Neural cell (in vitro differentiated cells): ENCODE results near the gene IQCB1. TPM values are rescaled to one million over a fixed set of nuclear protein-coding genes. Genes with fewer than 3 reads are reported as not detected.
"Not testable (repeated sequence)": the region's sequence is repeated elsewhere in the genome, so short reads cannot be mapped to it uniquely, and the experiment has no call there.

Source experiments
- H2AFZ ChIP-seq: fragments of 200-600, 300-800 bp; sonication (generic), shearing (Covaris generic); 2 replicates; pipeline ENCODE4 v1.6.0; 2014; ENCODE audit warnings: low read depth, mild to moderate bottlenecking, antibody characterized with exemption, low read length, moderate library complexity
- H3F3A ChIP-seq: fragments of 200-600 bp; shearing (Covaris generic); 2 replicates; pipeline ENCODE4 v1.6.1; 2016; ENCODE audit warnings: mild to moderate bottlenecking, moderate library complexity, mixed read lengths, antibody characterized with exemption, low read length; ENCODE audit not compliant: insufficient read depth, poor library complexity, severe bottlenecking
- H3K27ac ChIP-seq: fragments of 200-600, 300-800 bp; sonication (generic), shearing (Covaris generic); 2 replicates; pipeline ENCODE4 v1.5.1; 2014; ENCODE audit warnings: mild to moderate bottlenecking, low read length, moderate library complexity
- H3K27me3 ChIP-seq: fragments of 300-800, 200-600 bp; sonication (generic), shearing (Covaris generic); 2 replicates; pipeline ENCODE4 v1.6.0; 2014; ENCODE audit warnings: mild to moderate bottlenecking, low read depth, low read length, moderate library complexity; ENCODE audit not compliant: insufficient read depth
- H3K36me3 ChIP-seq: fragments of 300-800, 200-600 bp; sonication (generic), shearing (Covaris generic); 2 replicates; pipeline ENCODE4 v1.5.1; 2014; ENCODE audit warnings: mild to moderate bottlenecking, antibody characterized with exemption, low read length, moderate library complexity; ENCODE audit not compliant: insufficient read depth
- H3K4me2 ChIP-seq: fragments of 300-800, 200-600 bp; sonication (generic), shearing (Covaris generic); 2 replicates; pipeline ENCODE4 v1.6.0; 2014; ENCODE audit warnings: mild to moderate bottlenecking, low read length
- H3K4me3 ChIP-seq: fragments of 300-800, 200-600 bp; sonication (generic), shearing (Covaris generic); 2 replicates; pipeline ENCODE4 v1.5.1; 2014; ENCODE audit warnings: mild to moderate bottlenecking, low read length, moderate library complexity
- H3K79me2 ChIP-seq: fragments of 200-600 bp; shearing (Covaris generic); replicated peaks from 2 replicates; pipeline ENCODE4 v1.6.0; 2014; ENCODE audit warnings: mild to moderate bottlenecking, low read length, moderate library complexity; ENCODE audit not compliant: insufficient read depth
- H3K9ac ChIP-seq: fragments of 300-800, 200-600 bp; sonication (generic), shearing (Covaris generic); 2 replicates; pipeline ENCODE4 v1.6.1; 2016; ENCODE audit warnings: mild to moderate bottlenecking, low read length, mixed read lengths
- H3K9me2 ChIP-seq: fragments of 200-600 bp; shearing (Covaris generic); 2 replicates; pipeline ENCODE4 v1.6.1; 2016; ENCODE audit warnings: mild to moderate bottlenecking, low read length, mixed read lengths; ENCODE audit not compliant: insufficient read depth
- H3K9me3 ChIP-seq: fragments of 200-600, 300-800 bp; sonication (generic), shearing (Covaris generic); 2 replicates; pipeline ENCODE4 v1.6.1; 2016; ENCODE audit warnings: mild to moderate bottlenecking, mixed run types, low read length, moderate library complexity, mixed read lengths
- H4K20me1 ChIP-seq: fragments of 200-600 bp; shearing (Covaris generic); 2 replicates; pipeline ENCODE4 v1.6.1; 2016; ENCODE audit warnings: mild to moderate bottlenecking, mixed run types; ENCODE audit not compliant: insufficient read depth
- EP300 ChIP-seq: fragments of 450-650 bp; conservative IDR thresholded peaks from 2 replicates; pipeline ENCODE4 v1.6.1; 2014; ENCODE audit warnings: antibody characterized with exemption, mild to moderate bottlenecking, moderate library complexity; ENCODE audit not compliant: poor library complexity, severe bottlenecking
- EZH2 ChIP-seq: fragments of 200-600, 300-800 bp; shearing (Covaris generic), sonication (generic); IDR thresholded peaks from 2 replicates; pipeline ENCODE4 v1.6.1; 2014; ENCODE audit warnings: antibody characterized with exemption, low read length, borderline replicate concordance, mild to moderate bottlenecking; ENCODE audit not compliant: insufficient read depth, poor library complexity, severe bottlenecking
- MXI1 ChIP-seq: fragments of 450-650 bp; conservative IDR thresholded peaks from 2 replicates; pipeline ENCODE4 v1.6.1; 2014; ENCODE audit warnings: antibody characterized with exemption, mild to moderate bottlenecking; ENCODE audit not compliant: poor library complexity, severe bottlenecking
- POLR2AphosphoS5 ChIP-seq: IDR thresholded peaks from 2 replicates; pipeline ENCODE4 v1.6.1; 2012
- RAD21 ChIP-seq: fragments of 450-650 bp; conservative IDR thresholded peaks from 2 replicates; pipeline ENCODE4 v1.6.1; 2014; ENCODE audit warnings: antibody characterized with exemption, mild to moderate bottlenecking, moderate library complexity
- SMC3 ChIP-seq: fragments of 450-650 bp; conservative IDR thresholded peaks from 2 replicates; pipeline ENCODE4 v1.6.1; 2014; ENCODE audit warnings: antibody characterized with exemption, mild to moderate bottlenecking, moderate library complexity; ENCODE audit not compliant: poor library complexity
- TAF1 ChIP-seq: IDR thresholded peaks from 2 replicates; pipeline ENCODE4 v1.6.1; 2012; ENCODE audit warnings: low read depth
- polyA plus RNA-seq: library from polyadenylated mRNA; depleted of rRNA; stranded (reverse); fragments of >200 nt; gene quantifications from 2 replicates; pipeline ENCODE4 v1.2.3, GENCODE V29; 2014
- TF ChIP-seq, protein P1 (sequence below): IDR thresholded peaks from 2 replicates; pipeline ENCODE4 v1.6.1; 2012; ENCODE audit warnings: borderline replicate concordance
- TF ChIP-seq, protein P2 (sequence below): fragments of 450-650 bp; IDR thresholded peaks from 2 replicates; pipeline ENCODE4 v1.5.1; 2014; ENCODE audit warnings: antibody characterized with exemption, mild to moderate bottlenecking, moderate library complexity; ENCODE audit not compliant: poor library complexity, severe bottlenecking

The IQCB1 gene
- polyA plus RNA-seq, 1 donor from 2014 or later: 50.2 TPM

DNA sequence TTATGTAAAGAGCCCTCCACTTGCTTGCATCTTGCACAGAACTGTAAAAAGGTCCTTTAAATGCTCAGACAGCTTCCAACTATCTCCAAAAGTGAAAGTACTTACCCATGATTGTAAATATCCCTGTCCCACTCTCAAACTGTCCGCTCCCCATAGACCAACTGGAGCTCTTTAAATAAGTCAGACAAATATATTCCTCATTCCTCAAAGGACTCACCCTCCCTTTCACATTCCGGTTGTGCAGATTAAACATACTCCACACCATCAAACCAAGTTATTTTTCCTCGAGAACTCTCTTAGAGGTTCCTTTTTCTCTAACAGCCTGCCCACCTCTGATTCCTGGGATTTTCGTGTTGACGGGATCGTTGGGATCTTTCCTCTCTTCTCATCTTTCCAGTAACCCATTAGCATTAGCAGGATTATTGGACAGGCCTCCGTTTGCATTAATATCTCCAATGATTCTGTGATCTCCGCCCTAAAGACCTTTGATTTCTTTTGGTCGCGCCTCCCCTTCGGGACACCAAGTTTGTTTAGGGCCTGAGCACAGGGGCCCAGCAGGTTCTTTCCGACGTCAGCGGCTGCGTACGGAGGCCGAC lies 86.1 kb downstream of the IQCB1 start:
- Histone ChIP-seq H2AFZ (peak overlapping the region; percentile 90), H3K4me2 (peak overlapping the region; percentile 78), H3K9ac (peak overlapping the region; percentile 89), H3K27ac (peak overlapping the region; percentile 91), H3F3A (no peaks in the 10 kb centered on the region), H3K27me3 (no peaks in the 10 kb centered on the region), H3K9me3 (no peaks in the 10 kb centered on the region), H3K4me3 (peak overlapping the region; percentile 80), H4K20me1 (no peaks in the 10 kb centered on the region), H3K36me3 (no peaks in the 10 kb centered on the region), H3K9me2 (no peaks in the 10 kb centered on the region), H3K79me2 (peaks cover 36% of the 10 kb centered on the region)
- TF ChIP-seq EZH2: no peak

DNA sequence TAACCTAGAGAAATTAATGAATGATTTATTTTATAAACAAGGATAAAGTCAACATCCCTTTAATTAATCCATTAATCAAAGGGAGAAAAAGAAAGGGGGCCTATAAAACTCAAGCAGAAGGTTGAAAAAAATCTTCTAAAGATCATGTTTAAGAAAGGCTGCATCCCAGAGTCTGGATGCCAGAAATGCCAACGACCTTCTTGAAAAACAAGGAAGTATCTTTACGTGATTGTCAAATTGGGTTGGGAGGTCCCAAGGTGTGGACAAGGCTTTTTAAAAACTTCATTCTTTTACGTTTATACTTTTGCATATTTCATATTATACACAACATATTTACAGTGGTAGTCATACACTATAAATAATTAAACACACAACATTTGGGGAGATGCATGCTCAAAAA lies 86.9 kb downstream of the IQCB1 start:
- H4K20me1 ChIP-seq: no peaks in the 10 kb centered on the region
- no peaks in the 10 kb centered on the region for H3F3A ChIP-seq
- TF ChIP-seq EP300 (no peak), EZH2 (no peak), POLR2AphosphoS5 (no peak), RAD21 (no peak), TAF1 (no peak), SMC3 (no peak), MXI1 (no peak)
- TF ChIP-seq, protein P1, sequence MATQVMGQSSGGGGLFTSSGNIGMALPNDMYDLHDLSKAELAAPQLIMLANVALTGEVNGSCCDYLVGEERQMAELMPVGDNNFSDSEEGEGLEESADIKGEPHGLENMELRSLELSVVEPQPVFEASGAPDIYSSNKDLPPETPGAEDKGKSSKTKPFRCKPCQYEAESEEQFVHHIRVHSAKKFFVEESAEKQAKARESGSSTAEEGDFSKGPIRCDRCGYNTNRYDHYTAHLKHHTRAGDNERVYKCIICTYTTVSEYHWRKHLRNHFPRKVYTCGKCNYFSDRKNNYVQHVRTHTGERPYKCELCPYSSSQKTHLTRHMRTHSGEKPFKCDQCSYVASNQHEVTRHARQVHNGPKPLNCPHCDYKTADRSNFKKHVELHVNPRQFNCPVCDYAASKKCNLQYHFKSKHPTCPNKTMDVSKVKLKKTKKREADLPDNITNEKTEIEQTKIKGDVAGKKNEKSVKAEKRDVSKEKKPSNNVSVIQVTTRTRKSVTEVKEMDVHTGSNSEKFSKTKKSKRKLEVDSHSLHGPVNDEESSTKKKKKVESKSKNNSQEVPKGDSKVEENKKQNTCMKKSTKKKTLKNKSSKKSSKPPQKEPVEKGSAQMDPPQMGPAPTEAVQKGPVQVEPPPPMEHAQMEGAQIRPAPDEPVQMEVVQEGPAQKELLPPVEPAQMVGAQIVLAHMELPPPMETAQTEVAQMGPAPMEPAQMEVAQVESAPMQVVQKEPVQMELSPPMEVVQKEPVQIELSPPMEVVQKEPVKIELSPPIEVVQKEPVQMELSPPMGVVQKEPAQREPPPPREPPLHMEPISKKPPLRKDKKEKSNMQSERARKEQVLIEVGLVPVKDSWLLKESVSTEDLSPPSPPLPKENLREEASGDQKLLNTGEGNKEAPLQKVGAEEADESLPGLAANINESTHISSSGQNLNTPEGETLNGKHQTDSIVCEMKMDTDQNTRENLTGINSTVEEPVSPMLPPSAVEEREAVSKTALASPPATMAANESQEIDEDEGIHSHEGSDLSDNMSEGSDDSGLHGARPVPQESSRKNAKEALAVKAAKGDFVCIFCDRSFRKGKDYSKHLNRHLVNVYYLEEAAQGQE: no peak
- TF ChIP-seq, protein P2, sequence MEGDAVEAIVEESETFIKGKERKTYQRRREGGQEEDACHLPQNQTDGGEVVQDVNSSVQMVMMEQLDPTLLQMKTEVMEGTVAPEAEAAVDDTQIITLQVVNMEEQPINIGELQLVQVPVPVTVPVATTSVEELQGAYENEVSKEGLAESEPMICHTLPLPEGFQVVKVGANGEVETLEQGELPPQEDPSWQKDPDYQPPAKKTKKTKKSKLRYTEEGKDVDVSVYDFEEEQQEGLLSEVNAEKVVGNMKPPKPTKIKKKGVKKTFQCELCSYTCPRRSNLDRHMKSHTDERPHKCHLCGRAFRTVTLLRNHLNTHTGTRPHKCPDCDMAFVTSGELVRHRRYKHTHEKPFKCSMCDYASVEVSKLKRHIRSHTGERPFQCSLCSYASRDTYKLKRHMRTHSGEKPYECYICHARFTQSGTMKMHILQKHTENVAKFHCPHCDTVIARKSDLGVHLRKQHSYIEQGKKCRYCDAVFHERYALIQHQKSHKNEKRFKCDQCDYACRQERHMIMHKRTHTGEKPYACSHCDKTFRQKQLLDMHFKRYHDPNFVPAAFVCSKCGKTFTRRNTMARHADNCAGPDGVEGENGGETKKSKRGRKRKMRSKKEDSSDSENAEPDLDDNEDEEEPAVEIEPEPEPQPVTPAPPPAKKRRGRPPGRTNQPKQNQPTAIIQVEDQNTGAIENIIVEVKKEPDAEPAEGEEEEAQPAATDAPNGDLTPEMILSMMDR: no peak
- H3K4me3 ChIP-seq: peak overlapping the region; percentile 80
- H3K4me2 ChIP-seq: peak overlapping the region; percentile 78
- H3K9me2 ChIP-seq: no peaks in the 10 kb centered on the region
- no peaks in the 10 kb centered on the region for H3K27me3 ChIP-seq
- no peaks in the 10 kb centered on the region for H3K36me3 ChIP-seq
- no peak overlapping the region for H2AFZ ChIP-seq
- peaks cover 44% of the 10 kb centered on the region for H3K79me2 ChIP-seq
- peak overlapping the region; percentile 89 for H3K9ac ChIP-seq
- no peak overlapping the region for H3K27ac ChIP-seq
- no peaks in the 10 kb centered on the region for H3K9me3 ChIP-seq

DNA sequence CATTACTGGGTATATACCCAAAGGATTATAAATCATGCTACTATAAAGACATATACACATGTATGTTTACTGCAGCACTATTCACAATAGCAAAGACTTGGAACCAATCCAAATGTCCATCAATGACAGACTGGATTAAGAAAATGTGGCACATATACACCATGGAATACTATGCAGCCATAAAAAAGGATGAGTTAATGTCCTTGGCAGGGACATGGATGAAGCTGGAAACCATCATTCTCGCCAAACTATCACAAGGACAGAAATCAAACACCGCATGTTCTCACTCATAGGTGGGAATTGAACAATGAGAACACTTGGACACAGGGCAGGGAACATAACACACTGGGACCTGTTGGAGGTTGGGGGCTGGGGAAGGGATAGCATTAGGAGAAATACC lies 91.8 kb downstream of the IQCB1 start:
- H3K79me2 ChIP-seq: peaks cover 71% of the 10 kb centered on the region

More for the DNA sequence above, 91.8 kb downstream of the IQCB1 start:
- H3K9me2 ChIP-seq, H3K9ac ChIP-seq, H3K9me3 ChIP-seq, H3K4me3 ChIP-seq, H3K27ac ChIP-seq, H3K4me2 ChIP-seq, H3F3A ChIP-seq, H2AFZ ChIP-seq, H3K36me3 ChIP-seq, H3K27me3 ChIP-seq, H4K20me1 ChIP-seq: not testable (repeated sequence)
